ENCODE data around the gene TMA7B. TPM values are rescaled to one million over a fixed set of nuclear protein-coding genes. Genes with fewer than 3 reads are reported as not detected.
"Not testable (repeated sequence)": the region's sequence is repeated elsewhere in the genome, so short reads cannot be mapped to it uniquely, and the experiment has no call there.

TMA7B gene
- total and polyA plus RNA-seq, 12 donors: not detected

GRCh38 chr22:39990686-39991085 is 30.5 kb downstream of the TMA7B start:
- H3K27ac ChIP-seq: peak overlapping the region in 8 of 10 donors; percentile 20 to 78 (median 60)
- H3K9me3 ChIP-seq: no peaks in the 10 kb centered on the region
- peak in 2 of 8 donors; percentile 33 to 34 for ATAC-seq
- no peak overlapping the region for H3K4me3 ChIP-seq
- WGBS, 2 donors: 53 to 61% methylated on average over 3 of the region's 3 CpGs
- peaks cover 0 to 41% (median 32%) of the 10 kb centered on the region in 7 donors for H3K27me3 ChIP-seq
- no peaks in the 10 kb centered on the region for H3K36me3 ChIP-seq
- no peak for TF ChIP-seq CTCF (IDR thresholded peaks at IDR 0.05)
- H3K4me1 ChIP-seq: peaks cover 0 to 43% (median 9%) of the 10 kb centered on the region in 9 donors
- intact Hi-C loops (cut with DNase I): no loop called here
- no peak for DNase-seq

GRCh38 chr22:39991159-39991860 is 31.1 kb downstream of the TMA7B start:
- 87 to 88% methylated on average over 9 of the region's 9 CpGs for WGBS, 2 donors
- ATAC-seq: no peak
- Histone ChIP-seq H3K27ac (peak overlapping the region in 8 of 10 donors; percentile 20 to 78 (median 67)), H3K9me3 (no peaks in the 10 kb centered on the region), H3K4me1 (peaks cover 0 to 43% (median 9%) of the 10 kb centered on the region in 9 donors), H3K27me3 (peaks cover 0 to 47% (median 36%) of the 10 kb centered on the region in 7 donors), H3K36me3 (no peaks in the 10 kb centered on the region), H3K4me3 (no peak overlapping the region)
- intact Hi-C loops (cut with DNase I): no loop called here
- no peak for TF ChIP-seq CTCF (IDR thresholded peaks at IDR 0.05)
- no peak for DNase-seq

GRCh38 chr22:39992088-39992826 is 32.1 kb downstream of the TMA7B start:
- WGBS, 2 donors: 75 to 76% methylated on average over 5 of the region's 5 CpGs
- peaks cover 0 to 43% (median 9%) of the 10 kb centered on the region in 9 donors for H3K4me1 ChIP-seq
- TF ChIP-seq CTCF (IDR thresholded peaks at IDR 0.05): no peak
- peak overlapping the region in 7 of 10 donors; percentile 21 to 78 (median 69) for H3K27ac ChIP-seq
- ATAC-seq (peak in 6 of 8 donors; percentile 51 to 75 (median 64)), DNase-seq (no peak)
- H3K36me3 ChIP-seq: no peaks in the 10 kb centered on the region
- H3K4me3 ChIP-seq: no peak overlapping the region
- intact Hi-C loops (cut with DNase I): no loop called here
- peaks cover 0 to 56% (median 36%) of the 10 kb centered on the region in 7 donors for H3K27me3 ChIP-seq
- no peaks in the 10 kb centered on the region for H3K9me3 ChIP-seq

- whole genome bisulfite sequencing, 2 donors: 94 to 96% methylated on average over 7 of the region's 7 CpGs
- intact Hi-C loops (cut with DNase I): not testable (repeated sequence)
Observed at GRCh38 chr22:39992894-39993293, 32.7 kb downstream of the TMA7B start.

More at GRCh38 chr22:39992894-39993293, 32.7 kb downstream of the TMA7B start:
- H3K9me3 ChIP-seq, H3K36me3 ChIP-seq, DNase-seq, H3K4me3 ChIP-seq, ATAC-seq: not testable (repeated sequence)
- peaks cover 0 to 61% (median 36%) of the 10 kb centered on the region in 7 donors for H3K27me3 ChIP-seq
- H3K4me1 ChIP-seq: peaks cover 0 to 48% (median 12%) of the 10 kb centered on the region in 9 donors
- peak overlapping the region in 1 of 10 donors; percentile 75 for H3K27ac ChIP-seq

Measured in heart right ventricle (tissue), 16 donors.